ENCODE data around the gene XRN2.

Gene XRN2

DNA sequence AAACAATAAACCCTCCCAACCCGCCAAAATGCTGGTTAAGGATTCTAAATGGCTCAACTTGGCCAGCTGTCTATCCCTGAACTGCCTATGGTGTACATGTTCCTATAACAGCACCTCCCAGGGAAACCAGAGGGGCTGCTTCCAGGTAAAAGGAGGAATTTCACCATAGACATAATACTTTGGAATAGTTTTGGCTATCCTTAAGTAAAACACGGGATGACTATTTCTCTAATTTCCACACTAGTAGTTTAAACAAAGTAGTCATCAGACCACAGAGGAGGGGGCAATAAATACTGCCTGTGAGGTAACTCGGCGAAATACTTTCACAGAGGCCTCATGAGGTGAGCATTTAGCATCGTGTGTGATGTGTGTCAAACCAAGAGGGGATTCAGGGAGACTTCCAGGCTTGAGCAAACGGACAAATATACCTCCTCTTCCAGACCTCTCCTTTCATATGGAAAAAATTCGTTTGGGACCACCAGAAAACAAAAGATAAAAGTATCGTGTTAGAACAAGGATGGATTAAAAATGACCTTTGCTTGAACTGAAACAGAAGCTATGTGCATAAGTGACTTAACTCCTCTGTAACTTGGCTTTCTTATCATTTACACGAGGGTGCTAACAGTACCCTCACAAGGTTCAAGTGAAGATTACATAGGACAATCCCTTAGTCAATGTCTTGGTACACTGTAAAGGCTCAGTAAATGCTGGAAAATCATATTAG is 1.0 kb upstream of the XRN2 start:
- DNase-seq, result no peak

DNA sequence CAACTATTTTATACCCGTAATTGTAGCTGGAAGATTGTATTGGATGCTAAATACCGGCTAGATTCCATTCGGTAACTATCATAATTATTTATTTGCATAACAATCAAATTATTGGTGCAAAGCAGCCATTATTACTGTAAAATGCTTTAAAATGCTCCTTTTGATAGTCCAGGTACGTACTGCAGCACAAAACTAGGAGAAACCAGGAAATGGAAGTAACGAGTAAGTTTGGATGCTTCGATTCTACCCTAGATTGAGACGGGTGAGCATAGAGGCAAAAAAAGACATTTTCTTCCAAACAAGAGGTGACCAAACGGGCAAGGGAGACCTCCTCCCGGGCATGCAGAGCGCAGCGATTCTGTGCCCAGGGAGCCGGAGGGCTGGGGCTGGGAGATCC is 469 bp upstream of the XRN2 start:
- DNase-seq, result no peak

DNA sequence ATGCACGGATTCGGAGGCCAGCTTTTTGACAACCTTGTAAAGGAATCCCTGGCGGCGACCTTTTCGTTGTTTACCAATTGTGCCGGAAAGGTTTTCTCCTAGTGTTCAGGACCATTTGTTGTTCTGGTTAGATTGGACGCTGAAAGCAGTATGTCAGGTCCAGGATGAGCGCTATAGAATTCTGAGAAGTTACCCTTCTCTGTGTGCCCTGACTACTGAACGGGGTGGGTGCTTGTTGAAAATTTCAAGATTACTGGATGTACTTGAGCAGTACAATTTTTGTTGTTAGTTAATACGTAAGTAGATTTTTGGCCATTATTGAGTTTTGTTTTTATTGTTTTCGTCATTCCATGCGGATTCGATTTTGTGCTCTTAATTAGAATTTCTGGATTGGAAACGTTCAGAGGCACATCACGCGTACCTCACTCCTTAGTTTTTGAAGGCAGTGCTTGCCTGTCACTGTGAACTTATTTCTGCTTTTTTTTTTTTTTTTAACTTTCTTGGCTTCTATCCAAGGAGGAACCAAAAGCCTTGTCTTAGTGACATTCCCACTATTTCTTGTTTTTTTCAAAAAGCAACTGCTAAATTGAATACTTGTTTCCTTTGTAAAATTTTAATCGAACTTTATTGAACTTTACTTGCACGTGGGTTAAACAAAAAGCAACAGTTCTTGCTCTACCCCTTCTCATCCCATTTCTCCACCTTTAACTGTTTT is 898 bp downstream of the XRN2 start:
- DNase-seq, result no peak

DNA sequence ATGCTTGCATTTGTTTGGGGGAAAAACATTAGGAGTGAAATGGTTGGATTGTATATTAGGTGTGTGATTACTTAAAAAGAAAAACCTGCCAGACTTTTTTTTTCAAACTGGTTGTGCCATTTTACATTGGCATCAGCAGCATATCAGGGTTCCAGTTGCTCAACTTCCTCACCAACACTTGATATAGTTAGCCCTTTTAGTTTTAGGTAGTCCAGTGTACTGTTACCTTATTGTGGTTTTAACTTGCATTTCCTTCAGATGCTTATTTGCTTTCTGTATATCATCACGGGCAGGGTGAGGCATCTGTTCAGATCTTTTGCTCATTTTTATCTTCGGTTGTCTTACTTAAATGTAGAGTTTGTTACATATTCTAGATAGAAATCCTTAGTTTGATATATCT is 5.2 kb downstream of the XRN2 start:
- DNase-seq, result no peak

DNA sequence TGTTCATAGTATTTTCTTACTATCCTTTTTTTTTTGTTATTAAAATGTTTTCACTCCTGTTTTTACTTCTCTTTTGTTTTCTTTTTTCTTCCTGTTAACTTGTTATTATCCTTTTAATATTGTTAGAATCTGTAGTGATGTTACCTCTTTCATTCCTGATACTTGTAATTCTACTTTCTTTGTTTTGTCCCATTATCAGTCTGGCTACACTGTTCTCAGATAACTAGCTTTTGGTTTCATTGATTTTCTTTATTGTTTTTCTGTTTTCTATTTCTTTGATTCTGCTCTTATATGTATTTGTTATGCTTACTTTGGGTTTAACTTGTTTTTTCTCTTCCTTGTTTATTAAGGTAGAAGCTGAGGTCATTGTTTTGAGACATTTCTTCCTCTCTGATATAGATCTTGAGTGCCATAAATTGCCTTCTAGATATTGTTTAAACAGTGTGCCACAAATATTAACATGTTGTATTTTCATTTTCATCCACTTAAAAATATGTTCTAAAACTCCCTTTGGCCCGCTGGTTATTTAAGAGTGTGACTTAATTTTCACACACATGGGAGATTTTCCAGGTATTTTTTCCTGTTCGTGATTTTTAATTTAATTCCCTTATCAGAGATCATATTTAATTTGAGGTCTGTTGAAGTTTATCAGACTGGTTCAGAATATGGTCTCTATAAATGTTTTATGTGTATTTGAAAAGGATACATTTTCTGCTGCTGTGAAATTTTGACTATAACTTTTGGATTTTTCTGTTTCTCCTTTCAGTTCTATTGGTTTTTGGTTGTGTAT is 6.7 kb downstream of the XRN2 start:
- DNase-seq, result no peak

DNA sequence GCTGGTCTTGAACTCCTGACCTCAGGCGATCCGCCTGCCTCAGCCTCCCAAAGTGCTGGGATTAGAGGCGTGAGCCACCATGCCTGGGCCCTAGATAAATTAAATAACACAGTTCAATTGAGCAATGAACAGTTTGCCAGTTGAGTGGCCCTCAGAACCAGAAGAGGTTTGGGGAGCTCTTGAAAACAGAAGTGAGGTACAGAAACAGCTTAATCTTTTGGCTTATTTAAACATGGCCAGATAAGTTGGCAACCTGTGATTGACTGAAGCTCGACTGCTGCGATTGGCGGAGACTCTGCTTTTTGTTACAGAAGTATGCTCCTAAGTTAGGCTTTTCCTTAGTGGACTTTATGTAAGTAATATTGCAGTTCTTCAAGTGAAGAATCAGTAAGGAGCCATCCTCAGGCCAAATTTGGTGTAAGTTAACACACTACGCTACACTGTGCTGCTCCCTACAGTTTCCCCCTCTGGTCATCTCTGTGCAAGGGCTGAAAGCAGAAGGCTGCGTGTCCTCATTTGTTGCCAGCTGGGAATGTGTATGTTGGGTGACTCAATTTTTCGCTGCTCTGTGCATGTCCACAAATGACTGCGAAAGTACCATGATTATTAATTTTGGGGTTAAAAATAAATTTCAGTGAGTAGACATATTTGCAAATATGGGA is 9.8 kb downstream of the XRN2 start:
- no peak for DNase-seq

DNA sequence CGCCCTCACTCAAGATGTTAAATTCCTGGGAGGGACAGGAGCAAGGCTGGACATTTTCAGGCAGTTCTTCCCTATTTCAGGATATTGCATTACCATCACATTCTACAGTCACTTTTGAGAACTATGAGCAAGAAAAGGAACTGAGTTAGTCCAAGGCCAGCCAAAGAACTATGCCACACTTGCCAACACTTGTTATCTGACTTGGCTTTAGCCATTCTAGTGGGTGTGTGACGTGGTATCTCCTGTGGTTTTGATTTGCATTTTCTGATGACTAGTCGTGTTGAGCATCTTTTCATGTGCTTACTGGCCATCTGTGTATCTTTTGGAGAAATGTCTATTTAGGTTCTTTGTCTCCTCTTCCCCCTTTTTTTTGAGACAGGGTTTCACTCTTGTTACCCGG is 12.0 kb downstream of the XRN2 start:
- no peak for DNase-seq

DNA sequence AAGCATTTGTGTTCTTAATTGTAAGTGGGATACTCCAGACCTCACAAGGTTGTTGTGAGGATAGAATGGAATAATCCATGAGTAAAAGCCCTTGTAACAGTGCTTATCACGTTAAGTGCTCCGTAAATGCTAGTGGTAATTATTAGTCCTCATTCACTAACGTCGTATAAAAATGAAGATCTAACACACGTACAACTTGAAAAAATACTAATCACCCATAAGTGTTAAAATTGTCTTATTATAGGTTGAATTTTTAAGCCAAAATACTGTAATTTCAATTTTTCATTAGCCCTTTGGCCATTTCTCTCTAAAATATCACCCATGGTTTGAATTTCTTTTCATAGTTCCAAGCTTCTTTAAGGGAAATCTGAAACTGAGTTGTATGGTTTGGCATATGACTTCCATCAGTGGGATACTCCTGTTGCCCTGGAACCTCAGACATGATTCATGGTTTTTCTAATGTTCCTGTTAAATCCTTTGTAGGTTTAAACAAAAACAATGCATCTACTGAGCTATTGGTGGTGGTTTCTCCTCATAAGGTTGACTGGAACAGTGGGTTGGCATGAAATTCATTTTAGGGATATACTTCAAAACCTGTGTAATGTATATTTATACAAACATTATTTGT is 19.1 kb downstream of the XRN2 start:
- DNase-seq, result no peak

DNA sequence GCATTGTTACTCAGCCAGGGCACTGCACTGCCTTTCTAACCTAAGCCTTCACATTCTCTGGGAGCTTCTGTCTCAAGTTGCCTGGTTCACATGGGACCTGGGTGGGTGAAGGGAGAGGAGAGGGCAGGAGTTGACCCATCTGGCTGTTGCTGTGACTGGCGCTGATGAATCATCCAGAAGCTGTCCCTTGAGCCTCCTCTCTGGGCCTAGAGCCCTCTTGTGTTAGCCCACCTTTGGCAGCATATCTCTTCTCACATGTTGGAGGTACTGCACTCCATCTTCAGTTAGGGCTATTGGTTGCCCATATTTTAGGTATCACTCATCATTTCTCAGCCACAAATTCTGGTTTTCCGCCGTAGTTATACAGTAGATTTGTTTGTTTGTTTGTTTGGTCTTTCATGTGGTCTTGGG is 19.8 kb downstream of the XRN2 start:
- no peak for DNase-seq

DNA sequence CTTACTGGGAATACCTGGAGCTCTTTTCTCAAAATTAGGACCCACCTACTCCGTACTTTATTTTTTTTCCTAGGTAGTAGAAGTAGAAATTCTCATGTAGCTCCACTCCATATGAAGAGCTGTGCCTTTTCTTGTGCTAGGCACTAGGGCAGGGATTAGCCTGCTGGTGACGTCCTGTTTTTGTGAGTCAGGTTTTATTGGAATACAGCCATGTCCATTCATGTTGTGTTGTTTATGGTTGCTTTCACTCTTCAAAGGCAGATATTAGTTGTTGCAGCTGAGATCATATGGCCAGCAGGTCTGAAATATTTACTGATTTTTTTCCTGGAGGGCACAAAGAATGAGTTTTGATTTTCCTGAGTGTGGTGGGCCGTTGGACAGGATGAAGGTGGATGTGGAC is 20.5 kb downstream of the XRN2 start:
- DNase-seq, result no peak

DNA sequence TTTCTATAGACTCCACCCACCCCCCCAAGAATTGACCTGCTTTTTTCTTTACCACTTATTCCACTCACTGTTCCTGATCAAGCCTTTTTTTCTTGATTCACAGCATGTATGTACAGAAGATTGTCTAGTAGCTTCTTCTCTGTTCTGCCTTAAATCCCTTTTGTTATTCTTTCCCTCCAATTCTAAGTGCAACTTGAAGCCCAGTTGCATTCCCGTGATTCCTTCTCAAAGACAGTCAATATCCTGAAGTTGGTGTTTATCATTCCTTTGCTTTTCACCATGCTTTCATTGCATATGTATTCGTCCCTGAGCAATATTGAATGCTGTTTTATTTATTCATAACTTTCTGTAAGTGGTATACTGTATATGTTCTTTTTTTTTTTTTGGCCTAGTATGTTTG is 21.0 kb downstream of the XRN2 start:
- no peak for DNase-seq

DNA sequence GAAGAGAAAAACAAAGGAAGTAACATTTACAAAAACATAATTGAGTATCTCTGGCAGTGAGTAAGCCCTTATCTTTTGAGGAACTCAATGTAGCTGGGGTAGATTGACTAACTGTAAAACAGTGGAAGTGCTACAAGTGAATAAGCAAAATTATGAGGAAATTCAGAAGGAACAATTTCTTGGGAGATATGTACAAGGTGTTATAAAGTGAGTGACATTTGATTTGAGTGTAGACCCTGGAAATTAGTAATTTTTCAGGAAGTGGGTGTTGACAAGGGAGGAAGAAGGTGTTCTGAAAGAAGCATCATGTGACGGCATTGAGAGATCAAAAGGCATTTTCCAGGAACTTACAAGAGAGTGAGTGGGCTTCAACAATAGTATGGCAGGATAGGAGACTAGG is 22.2 kb downstream of the XRN2 start:
- no peak for DNase-seq

DNA sequence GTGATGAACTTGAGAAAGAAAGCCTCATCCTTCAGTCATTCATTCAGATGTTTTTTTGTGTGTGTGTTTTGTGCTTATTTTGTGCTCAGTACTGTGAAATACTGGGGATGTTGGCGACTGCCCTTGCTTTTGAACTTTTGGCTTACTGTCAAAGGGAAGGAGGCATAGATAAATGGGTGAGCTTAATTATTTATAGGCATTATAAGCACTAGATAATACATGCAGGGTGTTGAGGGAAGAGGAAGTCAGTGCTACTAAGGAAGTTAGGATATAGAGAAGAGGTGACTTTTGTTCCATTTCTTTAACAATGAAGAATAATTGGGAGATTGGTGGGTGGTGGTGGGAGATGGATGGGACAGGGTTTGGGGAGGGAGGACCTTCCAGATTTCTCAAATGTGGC is 23.6 kb downstream of the XRN2 start:
- DNase-seq, result no peak

DNA sequence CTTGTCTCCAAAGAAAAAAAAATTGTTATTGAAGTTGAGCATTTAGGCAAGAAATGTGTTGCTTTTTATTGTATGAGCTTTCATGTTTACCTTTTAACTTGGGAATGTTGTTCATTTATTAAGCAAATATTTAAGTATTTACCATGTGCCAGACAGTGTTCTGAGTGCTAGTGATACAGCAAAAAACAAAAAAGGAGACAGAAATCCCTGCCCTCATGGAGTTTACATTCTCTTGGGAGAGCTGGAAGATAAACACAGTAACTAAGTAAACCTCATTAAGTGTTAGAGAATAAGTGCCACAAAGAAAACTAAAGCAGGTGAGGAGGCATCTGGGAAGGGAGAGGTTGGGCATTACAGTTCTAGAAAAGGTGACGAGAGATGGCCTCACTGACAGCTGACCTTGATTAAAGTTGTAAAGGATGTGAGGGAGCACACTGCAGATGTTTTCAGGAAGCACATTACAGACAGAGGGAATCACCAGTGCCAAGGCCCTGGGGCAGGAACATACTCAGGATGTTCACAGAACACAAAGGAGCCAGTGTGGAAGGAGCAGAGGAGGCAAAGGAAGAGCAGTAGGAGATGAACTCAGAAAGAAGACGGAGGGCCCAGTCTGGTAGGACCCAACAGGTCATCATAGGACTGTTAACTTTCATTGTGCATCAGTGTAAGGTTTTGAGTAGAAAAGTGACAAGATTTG is 33.5 kb downstream of the XRN2 start:
- no peak for DNase-seq

DNA sequence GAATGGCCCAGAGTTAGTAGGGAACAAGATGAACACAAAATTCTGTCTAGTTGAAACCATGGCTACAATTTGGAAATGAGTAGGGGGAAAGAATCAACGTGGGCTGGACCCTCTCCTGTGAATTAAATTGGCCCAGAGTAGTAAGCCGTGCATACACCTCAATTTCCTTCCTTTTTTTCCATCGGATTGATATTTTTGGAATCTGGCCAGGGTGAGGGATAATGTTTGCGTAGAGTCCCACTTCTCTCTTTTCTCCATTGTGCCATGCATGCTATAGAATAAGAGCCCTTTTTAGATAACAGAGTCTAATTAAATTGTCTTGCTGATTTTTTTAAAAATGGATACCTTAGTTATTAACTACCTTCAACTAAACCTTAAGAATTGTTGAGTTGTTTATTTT is 35.2 kb downstream of the XRN2 start:
- no peak for DNase-seq

DNA sequence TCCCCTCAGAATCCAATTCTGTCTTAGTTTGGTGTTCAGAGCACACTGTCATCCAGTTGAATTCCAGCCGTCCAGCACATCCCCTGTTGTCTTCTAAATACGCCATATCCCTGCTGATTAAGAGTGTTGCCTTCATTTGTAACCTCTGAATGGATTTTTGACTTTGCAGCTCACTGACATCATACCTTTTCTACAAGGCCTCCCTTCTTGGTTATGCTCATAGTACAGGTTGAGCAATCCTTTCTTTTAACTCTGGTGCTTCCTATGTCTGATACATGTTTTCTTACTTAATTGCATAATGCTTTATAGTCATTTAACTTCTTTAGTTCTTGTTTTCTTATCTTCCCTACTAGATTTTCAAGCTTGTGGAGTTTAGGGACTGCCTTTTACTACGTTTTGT is 36.4 kb downstream of the XRN2 start:
- no peak for DNase-seq

DNA sequence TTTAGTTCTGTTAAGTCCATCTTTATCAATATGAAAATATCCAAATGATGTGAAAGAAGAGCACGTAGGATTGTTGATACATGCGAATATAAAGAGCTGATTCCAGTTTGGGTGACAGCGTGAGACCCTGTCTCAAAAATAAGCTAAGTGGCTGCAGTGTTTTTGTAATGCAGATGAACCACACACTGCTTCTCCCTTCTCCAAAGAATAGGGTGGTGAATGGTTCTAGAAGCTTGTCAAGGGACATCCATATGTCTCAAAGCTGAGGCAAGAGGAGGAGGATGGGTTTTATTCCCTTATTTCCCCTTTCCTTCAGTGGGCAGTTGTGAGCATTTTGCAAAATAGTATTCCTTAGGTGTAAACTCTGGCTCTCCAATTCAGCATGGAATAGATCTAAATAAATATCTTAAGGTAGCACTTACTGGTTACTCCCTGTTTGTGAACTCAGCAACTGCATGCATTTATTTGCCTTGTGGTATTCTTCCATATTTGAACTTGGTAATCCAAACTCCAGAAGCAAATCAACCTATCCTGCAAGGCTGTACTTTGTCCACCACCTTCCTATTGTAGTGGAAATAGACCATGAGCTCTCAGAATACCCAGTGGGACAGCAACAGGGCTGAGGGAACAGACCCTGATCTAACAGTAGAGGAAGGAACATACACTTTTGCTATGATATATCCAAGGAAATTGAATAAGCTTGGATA is 38.0 kb downstream of the XRN2 start:
- DNase-seq, result no peak

DNA sequence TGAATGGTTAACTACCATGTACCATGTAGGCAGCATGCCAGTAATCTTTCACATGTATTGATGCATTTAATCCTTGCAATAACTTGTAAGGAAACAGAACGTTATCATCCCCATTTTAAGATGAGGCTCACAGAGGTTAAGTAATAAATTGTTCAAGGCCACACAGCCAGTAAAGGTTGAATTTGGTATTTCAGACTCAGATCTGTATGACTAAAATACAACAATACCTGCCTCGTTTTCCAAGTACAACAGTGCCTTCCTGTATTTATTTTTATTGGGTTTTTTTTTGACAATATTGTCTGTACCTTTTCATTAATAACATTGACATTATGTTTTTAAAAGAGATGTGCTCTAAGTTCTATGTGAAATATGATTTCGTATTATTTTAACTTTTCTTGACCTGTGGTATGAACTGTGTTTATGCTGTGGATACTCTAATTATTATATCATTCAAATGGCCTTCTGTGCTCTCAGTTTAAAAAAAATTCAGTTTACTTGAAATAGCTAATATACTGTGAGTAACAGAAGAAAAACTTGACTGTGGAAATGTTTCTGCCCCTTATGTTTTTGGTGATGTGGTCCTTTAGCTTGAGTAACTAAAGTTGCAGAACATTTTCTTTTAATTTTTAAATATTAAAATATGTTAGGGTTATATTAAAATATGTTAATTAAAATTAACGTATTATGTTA is 39.7 kb downstream of the XRN2 start:
- DNase-seq, result no peak

DNA sequence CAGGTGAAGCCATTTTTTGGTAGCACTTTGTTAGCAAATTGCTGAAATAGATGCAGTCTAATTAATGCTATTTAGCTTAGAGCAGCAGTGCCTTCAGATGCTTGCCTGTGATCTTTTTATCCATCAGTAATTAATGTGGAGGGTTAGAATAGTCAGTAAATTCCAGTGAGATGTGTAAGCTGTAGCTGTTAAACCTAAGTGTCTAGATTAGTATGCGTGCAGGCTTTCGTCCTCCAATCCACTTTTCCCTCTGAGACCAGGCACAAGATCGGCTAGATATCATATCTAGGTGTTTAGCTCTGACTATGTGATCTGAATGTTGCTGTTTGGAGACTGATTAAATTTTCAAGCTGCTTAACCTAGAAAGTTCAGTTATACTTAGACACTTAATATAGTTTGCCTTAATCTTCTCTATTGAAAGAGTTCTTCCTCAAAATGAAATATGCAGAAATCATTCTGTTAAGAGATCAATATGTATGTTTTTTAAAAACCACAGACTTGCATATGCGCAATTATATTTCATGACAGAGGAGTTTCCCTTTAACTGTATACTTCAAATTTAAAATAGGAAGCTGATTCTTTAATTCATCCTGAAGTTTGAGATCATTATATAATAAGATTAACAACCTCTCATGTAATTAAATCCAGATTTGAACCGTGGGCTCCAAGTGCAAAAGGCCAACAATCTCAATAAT is 41.2 kb downstream of the XRN2 start:
- DNase-seq, result no peak

DNA sequence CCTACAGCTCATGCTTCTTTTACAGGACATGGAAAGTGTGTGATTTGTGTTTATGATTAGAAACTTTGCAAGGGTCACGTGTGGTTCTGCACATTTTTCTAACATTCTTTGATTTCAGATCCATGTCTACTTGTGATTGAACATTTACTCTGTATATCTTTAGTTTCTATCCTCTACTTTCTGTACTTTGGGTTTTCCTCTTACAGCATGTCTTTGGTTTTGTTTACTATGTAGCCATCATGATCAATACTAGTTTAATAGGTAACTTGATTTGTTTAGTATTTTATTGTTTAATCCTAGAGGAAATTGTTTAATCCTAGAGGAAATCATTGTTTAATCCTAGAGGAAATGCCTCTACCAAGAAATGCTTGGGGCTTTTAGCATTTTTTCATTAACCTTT is 41.8 kb downstream of the XRN2 start:
- no peak for DNase-seq
